HEK293T (cell line): ENCODE measurements around the gene UBD.

Source experiments
- CTCF ChIA-PET: fragments of 350-600 bp; formaldehyde crosslinking; extraction: SDS; loops from one replicate; lab custom pipeline; 2021; ENCODE audit warnings: antibody characterized with exemption, inconsistent platforms; lab: Yijun Ruan, JAX
- POLR2A ChIA-PET: fragments of 350-600 bp; formaldehyde crosslinking; extraction: SDS; loops from one replicate; lab custom pipeline; 2020; ENCODE audit warnings: antibody characterized with exemption, inconsistent platforms; lab: Yijun Ruan, JAX
- DNase-seq: peaks from one replicate; pipeline ENCODE4 v3.0.0; 2012; ENCODE audit warnings: mixed read lengths; ENCODE audit errors: extremely low spot score
- ARNT ChIP-seq: fragments of 450-650 bp; IDR thresholded peaks from 2 replicates; pipeline ENCODE4 v1.6.1; 2017; ENCODE audit warnings: mild to moderate bottlenecking
- BHLHE40 ChIP-seq: fragments of 450-650 bp; IDR thresholded peaks from 2 replicates; pipeline ENCODE4 v1.6.1; 2016; ENCODE audit warnings: mild to moderate bottlenecking, moderate library complexity, borderline replicate concordance
- CTBP1 ChIP-seq: fragments of 450-650 bp; IDR thresholded peaks from 2 replicates; pipeline ENCODE4 v1.6.1; 2016; ENCODE audit warnings: borderline replicate concordance
- FOXA1 ChIP-seq: fragments of 450-650 bp; IDR thresholded peaks from 2 replicates; pipeline ENCODE4 v1.6.1; 2016; ENCODE audit warnings: mild to moderate bottlenecking
- FOXK2 ChIP-seq: fragments of 450-650 bp; IDR thresholded peaks from 2 replicates; pipeline ENCODE4 v1.6.1; 2016; ENCODE audit warnings: mild to moderate bottlenecking
- FOXM1 ChIP-seq: fragments of 450-650 bp; IDR thresholded peaks from 2 replicates; pipeline ENCODE4 v1.6.1; 2017; ENCODE audit warnings: mild to moderate bottlenecking, borderline replicate concordance
- HDGF ChIP-seq: fragments of 450-650 bp; IDR thresholded peaks from 2 replicates; pipeline ENCODE4 v1.6.1; 2017; ENCODE audit warnings: antibody characterized with exemption, borderline replicate concordance
- L3MBTL2 ChIP-seq: fragments of 450-650 bp; conservative IDR thresholded peaks from 2 replicates; pipeline ENCODE4 v1.6.1; 2016; ENCODE audit warnings: mild to moderate bottlenecking
- LEF1 ChIP-seq: fragments of 450-650 bp; IDR thresholded peaks from 2 replicates; pipeline ENCODE4 v1.6.1; 2017; ENCODE audit warnings: mild to moderate bottlenecking, borderline replicate concordance
- NFRKB ChIP-seq: fragments of 450-650 bp; IDR thresholded peaks from 2 replicates; pipeline ENCODE4 v1.6.1; 2016; ENCODE audit warnings: mild to moderate bottlenecking, moderate library complexity
- PKNOX1 ChIP-seq: fragments of 450-650 bp; IDR thresholded peaks from 2 replicates; pipeline ENCODE4 v1.6.1; 2016
- SP1 ChIP-seq: fragments of 450-650 bp; IDR thresholded peaks from 2 replicates; pipeline ENCODE4 v1.6.1; 2017
- SUZ12 ChIP-seq: fragments of 450-650 bp; IDR thresholded peaks from 2 replicates; pipeline ENCODE4 v1.6.1; 2016; ENCODE audit warnings: mild to moderate bottlenecking
- TARDBP ChIP-seq: fragments of 450-650 bp; IDR thresholded peaks from 2 replicates; pipeline ENCODE4 v1.6.1; 2016
- ZNF384 ChIP-seq: fragments of 450-650 bp; IDR thresholded peaks from 2 replicates; pipeline ENCODE4 v1.6.1; 2016

UBD gene

GRCh38 chr6:29506446-29507067 lies 53.0 kb downstream of the UBD start:
- POLR2A ChIA-PET: no interaction called here
- CTCF ChIA-PET: no interaction called here
- TF ChIP-seq ZNF384: no peak
- TF ChIP-seq TARDBP: no peak
- no peak for TF ChIP-seq FOXA1
- no peak for TF ChIP-seq CTBP1
- no peak for TF ChIP-seq HDGF
- TF ChIP-seq SUZ12: no peak
- TF ChIP-seq LEF1: no peak
- no peak for TF ChIP-seq FOXK2
- no peak for TF ChIP-seq L3MBTL2
- no peak for TF ChIP-seq BHLHE40
- TF ChIP-seq FOXM1: no peak
- no peak for DNase-seq

GRCh38 chr6:29505808-29506207 lies 53.7 kb downstream of the UBD start:
- POLR2A ChIA-PET: no interaction called here
- no peak for TF ChIP-seq L3MBTL2
- TF ChIP-seq LEF1: no peak
- TF ChIP-seq ARNT: no peak
- no peak for TF ChIP-seq CTBP1
- no peak for TF ChIP-seq FOXA1
- TF ChIP-seq PKNOX1: no peak
- TF ChIP-seq SUZ12: no peak
- TF ChIP-seq FOXM1: no peak
- TF ChIP-seq NFRKB: no peak
- no peak for TF ChIP-seq BHLHE40
- no peak for TF ChIP-seq TARDBP
- no peak for TF ChIP-seq ZNF384
- TF ChIP-seq SP1: no peak
- CTCF ChIA-PET: no interaction called here
- no peak for DNase-seq
